GM21717 (cell line): Measurements from ENCODE around the gene FRMD1.

Source experiments
- ATAC-seq: cut with Tn5 transposase; IDR thresholded peaks from one replicate; pipeline ENCODE4 v1.9.1; 2021; ENCODE audit warnings: mild to moderate bottlenecking, moderate library complexity; ENCODE audit not compliant: unreplicated experiment

FRMD1 gene

DNA sequence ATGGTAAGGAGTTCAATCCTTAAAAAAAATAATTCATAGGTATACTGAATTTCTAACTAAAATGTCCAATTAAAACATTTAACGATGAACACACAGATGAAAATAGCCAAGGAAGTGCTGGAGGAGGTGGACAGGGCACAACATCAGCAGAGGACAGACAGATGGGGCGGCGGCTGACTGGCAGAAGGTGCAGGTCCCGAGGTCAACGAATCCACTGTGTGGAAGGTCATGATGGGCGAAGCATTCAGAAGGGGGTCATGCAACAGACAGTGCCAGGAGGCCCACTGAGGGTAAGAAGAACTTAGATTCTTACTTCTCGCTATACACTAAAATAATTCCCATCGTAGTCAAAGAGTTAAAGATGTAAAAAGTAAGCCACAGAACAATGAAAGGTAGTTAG lies 34.2 kb upstream of the FRMD1 start:
- ATAC-seq = no peak

DNA sequence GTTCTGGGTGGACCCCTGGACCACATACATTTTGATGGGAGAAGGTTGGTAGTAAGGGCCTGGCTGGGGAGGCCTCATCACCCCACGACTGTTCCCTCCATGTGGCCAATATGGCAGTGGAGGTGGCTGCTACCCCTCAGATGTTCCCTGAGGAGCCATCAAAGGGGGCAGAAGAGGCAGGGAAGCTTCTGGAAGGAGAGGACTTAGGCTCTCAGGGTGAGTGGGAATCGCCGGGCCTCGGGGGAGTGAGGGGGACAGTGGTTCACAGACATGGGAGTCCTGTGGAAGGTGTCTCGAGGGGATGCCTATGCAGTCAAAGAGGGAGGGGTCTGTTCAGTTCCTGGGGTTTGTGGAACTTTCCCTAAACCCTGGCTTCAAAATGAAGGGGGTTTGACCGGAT lies 32.9 kb upstream of the FRMD1 start:
- ATAC-seq = no peak

- ATAC-seq = no peak
Measured at GRCh38 chr6:168110437-168110836, 31.4 kb upstream of the FRMD1 start.

DNA sequence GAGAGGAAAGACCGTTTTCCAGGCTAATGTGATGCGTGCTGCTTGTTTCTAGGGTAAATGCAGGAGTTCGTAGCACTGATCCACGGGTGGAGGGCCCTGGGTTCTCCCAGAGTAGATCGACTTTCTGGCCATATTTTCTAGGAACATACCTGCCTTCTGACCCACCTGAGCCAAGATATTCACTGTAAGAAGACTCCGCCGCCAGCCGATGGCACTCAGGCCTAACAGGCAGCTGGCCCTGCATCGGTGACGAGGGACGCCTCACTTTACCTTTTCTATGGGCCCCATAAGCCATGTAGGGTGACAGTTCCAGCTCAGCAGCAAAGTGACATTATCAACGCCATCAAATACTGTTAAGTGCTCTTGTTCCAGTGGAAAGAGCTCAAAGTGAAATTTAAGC lies 30.2 kb upstream of the FRMD1 start:
- ATAC-seq = no peak

- ATAC-seq = no peak
Measured at GRCh38 chr6:168107191-168107983, 28.4 kb upstream of the FRMD1 start.

GRCh38 chr6:168106633-168107005 lies 27.6 kb upstream of the FRMD1 start:
- ATAC-seq = no peak

DNA sequence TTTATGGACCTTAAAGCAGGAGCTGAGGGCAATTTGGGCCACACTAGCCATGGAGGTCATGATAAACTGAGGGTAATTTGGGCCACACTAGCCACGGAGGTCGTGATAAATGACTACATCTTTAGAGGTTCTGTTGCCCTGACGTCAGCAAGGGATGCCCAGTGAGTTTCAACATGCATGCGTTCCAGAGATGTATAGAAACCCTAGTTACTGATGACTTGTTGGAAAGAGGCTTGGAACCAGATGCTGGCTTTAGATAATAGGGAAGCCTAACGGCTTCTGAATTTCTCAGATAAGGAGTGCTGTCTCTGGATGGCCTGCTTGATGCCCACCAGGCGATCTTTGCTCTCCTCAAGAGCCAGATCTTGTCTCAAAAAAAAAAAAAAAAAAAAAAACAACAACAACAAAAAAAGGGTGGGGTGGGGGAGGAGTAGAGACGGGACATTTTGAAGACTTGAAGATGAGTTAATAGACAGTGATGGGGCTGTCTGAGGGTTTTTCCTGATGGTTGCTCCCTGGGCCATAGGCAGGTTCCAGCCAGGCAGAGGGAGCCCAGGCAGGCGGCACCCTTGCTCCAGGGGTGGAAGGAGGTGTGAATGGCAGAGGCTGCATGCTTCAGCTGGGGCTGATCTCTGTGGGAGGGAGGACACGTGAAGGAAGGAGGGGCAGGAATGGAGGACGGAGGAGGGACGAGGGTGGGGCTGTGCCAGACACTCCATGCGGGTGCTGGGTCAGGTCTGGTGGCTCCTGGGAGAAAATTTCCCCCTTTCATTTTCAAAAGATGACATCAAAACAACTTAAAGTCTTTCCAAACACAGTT lies 27.0 kb upstream of the FRMD1 start:
- no peak for ATAC-seq

DNA sequence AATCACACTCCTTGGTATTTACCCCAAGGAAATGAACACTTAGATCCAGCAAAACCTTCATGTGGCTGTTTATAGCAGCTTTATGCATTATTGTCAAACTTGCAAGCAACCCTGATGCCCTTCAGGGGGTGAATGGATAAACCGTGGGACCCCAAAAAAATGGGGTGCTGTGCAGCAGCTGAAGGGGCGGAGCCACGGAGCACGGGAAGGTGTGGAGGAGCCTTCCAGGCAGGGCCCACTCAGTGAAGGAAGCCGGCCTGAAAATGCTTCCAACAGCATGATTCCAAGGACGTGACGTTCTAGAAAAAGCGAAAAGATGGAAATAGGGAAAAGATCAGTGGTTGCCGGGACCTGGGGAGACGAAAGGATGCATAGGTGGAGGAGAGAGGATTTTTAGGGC lies 25.6 kb upstream of the FRMD1 start:
- no peak for ATAC-seq

- ATAC-seq = no peak
Measured at GRCh38 chr6:168103050-168103830, 24.2 kb upstream of the FRMD1 start.

GRCh38 chr6:168102315-168102985 lies 23.4 kb upstream of the FRMD1 start:
- no peak for ATAC-seq

DNA sequence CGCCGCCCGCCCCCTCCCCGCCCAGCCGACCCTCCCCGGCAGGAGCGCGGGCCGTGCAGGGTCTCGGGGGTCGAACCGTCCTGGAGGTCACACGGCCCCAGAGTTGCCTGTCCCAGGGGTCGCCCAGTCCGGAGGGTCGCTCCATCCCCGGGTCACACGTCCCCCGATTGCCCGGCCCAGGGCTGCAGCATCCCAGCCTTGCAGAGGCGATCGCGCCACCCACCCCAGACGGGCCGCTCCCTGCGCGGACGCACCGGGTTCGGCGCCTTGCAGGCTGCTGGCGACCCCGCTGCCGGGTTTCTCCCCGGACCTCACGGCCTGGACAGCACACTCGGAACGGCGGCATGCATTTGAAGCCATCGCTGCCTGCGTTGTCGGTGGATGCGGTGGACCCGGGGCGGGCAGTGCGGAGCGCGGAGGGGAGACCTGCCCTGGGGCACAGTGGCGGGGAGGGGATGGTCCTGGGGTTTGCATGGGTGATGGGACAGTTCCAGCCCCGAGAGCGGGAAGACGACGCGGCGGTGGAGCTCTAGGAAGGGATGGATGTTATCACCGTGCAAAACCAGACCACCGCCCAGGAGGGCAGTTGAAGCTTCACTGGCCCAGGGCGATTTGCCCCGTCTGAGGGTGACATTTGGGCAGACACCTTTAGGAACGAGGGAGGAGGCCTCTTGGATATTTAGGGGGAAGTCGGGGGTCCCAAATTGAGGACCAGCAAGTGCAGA lies 22.7 kb upstream of the FRMD1 start:
- no peak for ATAC-seq

DNA sequence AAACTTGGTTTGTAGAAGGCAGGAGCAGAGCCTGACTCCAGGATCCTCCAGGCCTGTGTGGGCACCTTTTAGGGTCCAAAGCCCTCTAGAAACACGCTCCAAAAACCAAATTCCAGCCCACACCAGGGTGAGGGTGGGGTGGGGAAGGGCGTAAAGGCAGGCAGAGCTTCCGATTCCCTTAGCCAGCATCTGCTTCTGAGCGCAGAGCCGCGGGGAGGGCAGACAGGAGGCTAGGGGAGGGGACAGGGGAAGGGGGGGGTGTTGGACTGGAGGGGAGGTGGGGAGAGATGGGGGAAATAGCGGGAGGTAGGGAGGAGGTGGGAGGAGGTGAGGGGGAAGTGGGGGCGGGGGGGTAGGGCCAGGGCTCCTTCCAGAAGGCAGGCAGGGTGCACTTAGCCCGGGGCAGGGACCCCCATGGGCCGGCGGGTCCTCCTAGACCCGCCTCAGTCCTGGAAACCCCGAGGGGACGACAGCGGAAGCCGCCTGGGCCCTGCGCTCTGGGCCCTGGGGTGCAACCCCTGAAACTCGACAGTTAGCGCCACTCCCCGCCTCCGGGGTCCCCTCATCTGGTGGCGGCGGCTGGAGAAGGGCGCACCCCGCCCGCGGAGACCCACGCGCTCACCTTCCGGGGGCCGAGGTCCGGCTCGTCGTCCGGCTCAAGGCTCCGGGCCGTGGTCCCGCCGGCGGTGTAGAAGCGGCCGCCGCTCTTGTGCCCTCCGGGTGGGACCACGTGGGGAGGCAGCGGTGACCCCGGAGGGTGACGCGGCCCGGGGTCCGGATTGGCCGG lies 22.0 kb upstream of the FRMD1 start:
- no peak for ATAC-seq

GRCh38 chr6:168100011-168100802 lies 21.2 kb upstream of the FRMD1 start:
- no peak for ATAC-seq

DNA sequence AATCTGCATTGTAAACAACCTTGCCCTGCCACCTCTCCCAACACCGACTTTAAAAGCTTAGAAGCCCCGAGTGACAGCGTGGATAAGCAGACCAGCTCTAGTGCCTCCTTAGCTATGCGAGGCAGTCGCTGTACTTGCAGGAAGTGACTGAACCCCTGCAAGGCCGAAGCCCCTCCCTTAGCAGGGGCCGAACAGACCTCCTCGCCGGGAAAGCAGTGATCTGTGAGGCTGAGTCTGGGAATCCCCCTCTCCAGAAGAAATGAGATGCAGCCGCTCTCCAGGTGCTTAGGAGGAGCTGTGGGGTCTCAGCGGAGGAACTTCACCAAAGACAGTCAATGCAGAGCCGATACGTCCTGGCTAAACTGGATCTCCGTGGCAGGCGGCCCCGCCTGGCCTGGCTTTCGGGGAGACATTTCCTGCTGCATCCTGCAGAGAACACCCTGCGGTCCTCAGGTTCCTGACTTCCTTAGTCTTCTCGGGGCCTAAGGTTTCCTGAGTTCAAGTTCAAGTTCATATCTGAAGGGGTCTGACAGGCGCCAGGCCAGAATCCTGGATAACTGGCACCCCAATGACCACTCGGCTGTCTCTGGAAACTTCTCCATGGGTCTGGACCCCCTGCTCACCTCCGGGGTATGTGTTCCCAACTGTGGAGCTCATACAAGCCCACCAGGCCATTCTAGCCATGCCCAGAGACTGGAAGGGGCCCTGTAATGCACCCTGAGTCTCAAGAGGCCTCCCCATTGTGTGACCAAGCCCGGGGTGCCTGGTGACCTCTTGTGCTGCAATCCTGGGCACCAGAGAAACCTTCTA lies 20.4 kb upstream of the FRMD1 start:
- no peak for ATAC-seq

DNA sequence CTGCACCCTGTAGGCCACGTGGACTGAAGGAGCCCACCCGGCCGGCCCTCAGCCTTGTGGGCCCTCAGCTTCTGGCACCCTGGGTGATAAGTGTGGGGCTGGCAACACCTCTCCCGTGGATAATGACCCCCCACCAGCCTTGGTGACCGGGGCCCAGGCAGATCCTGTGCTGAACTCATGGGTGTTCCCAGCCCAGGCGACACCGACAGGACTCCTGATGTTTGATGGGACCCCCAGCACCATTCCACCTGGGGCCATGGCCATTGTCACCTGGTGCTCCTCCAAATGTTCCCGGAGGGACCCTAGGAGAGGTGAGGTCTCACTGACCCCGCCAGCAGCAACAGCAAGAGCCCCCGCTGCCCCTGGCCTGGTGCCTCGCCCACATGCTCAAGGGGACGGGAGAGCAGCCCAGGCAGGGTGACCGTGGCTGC lies 19.4 kb upstream of the FRMD1 start:
- no peak for ATAC-seq

DNA sequence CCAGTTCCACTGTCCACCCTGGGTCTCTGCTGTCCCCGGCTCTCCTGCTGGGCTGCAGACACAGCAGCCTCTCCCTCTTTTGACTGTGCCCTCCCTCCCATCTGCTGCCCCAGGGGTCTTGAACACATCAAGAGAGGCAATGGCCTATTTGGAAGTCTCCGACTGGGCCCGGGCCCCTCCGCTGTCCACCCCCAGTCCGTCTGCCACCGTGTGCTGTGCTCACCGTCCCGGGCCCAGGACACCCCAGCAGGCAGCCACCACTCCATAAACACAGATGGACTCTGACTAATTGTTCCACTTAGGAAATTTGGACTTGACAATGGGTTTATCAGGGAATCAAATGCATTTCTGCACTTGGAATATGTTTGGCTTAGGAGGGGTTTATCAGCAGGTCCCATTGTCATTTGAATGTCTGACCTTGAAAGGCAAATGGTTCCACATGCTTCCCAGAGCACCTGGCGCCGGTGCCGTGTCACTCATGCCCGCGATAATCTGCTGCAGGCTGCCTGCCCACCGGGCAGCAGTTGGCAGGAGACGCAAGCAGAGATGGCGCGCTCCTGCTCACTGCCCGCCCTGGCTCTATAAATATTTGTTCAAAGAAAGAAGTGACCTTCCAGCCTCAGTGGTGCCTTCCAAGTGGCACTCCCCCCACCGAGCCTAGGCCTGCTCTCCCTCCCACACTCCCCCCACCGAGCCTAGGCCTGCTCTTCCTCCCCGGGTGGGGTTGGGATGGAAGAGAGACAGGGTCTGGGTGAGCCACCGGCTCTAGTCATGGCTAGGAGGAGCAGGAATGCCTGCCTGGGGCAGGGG lies 18.8 kb upstream of the FRMD1 start:
- no peak for ATAC-seq

DNA sequence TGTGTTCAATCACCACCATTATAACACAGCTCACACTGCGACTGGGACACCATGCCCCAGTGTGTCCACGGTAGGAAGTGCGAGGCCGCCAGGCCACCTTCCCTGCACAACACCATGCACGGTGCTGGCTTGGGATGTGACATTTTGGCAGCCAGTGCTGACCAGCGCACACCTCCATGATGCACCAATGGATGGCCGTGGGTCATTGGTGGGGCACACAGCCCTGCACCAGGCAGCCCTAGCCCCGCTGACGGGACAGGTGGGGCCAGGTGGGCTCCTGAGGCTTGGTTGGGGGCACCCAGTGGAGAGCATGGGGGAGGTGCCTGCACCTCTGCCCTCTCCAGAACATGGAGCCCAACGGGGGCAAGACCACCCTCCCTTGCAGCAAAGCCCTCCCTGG lies 18.2 kb upstream of the FRMD1 start:
- ATAC-seq = no peak
